GM12873 (cell line): ENCODE measurements around the gene PLIN1.

ENCODE experiments used
- TF ChIP-seq, protein P1 (sequence below): IDR thresholded peaks from 2 replicates; pipeline ENCODE4 v1.5.1; 2012; ENCODE audit warnings: low read depth, mild to moderate bottlenecking, moderate library complexity, low read length, control low read depth; ENCODE audit not compliant: insufficient read depth; ENCODE audit errors: missing control alignments

The PLIN1 gene

DNA sequence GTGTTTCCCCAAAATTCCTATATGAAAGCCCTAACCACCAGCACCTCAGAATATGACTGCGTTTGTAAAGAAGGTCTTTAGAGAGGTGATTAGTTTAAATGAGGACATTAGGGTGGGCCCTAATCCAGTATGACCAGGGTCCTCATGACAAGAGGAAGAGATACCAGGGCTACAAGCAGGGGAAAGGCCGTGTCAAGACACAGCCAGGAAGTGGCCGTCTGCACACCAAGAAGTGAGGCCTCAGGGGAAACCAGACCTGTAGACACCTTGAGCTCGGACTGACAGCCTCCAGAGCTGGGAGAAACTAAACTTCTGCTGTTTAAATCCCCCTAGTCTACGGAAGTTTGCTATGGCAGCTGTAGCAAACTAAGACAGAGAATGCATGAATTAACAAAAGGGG, 38.1 kb downstream of the PLIN1 start:
- TF ChIP-seq, protein P1, sequence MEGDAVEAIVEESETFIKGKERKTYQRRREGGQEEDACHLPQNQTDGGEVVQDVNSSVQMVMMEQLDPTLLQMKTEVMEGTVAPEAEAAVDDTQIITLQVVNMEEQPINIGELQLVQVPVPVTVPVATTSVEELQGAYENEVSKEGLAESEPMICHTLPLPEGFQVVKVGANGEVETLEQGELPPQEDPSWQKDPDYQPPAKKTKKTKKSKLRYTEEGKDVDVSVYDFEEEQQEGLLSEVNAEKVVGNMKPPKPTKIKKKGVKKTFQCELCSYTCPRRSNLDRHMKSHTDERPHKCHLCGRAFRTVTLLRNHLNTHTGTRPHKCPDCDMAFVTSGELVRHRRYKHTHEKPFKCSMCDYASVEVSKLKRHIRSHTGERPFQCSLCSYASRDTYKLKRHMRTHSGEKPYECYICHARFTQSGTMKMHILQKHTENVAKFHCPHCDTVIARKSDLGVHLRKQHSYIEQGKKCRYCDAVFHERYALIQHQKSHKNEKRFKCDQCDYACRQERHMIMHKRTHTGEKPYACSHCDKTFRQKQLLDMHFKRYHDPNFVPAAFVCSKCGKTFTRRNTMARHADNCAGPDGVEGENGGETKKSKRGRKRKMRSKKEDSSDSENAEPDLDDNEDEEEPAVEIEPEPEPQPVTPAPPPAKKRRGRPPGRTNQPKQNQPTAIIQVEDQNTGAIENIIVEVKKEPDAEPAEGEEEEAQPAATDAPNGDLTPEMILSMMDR: no peak

DNA sequence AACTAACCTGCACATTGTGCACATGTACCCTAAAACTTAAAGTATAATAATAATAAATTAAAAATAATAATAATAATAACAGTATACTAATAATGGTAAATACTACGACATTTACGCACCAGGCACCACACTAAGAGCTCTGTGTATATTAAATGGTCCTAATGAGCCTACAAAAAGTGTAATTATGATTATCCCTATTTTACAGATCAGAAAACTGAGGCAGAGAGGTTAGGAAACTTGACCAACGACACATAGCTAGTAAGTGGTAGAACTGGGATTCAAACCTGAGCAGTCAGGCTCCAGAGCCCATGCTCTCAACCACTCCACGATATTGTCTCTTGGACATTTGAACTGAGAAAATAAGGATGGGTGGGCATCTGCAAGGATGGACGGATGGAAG, 38.9 kb downstream of the PLIN1 start:
- TF ChIP-seq, protein P1: no peak

DNA sequence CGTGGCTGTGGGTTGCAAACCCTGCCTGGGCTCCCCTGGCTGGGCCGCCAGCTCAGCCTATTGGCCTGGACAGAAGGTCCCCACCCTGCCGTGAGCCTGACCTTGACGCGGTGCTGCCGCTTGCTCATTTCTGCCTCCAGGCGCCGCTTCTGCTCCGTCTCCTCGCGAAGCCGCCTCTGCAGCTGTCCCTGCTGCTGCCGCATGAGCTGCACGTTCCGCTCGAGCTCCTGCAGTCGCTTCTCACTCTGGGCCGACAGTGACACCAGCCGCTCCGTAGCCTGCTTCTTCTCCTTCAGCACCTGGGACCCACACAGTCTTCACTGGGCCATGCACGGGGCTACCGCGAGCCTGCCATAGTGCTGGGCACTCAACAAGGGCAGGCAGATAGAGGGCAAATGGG, 45.6 kb downstream of the PLIN1 start:
- TF ChIP-seq, protein P1: no peak

DNA sequence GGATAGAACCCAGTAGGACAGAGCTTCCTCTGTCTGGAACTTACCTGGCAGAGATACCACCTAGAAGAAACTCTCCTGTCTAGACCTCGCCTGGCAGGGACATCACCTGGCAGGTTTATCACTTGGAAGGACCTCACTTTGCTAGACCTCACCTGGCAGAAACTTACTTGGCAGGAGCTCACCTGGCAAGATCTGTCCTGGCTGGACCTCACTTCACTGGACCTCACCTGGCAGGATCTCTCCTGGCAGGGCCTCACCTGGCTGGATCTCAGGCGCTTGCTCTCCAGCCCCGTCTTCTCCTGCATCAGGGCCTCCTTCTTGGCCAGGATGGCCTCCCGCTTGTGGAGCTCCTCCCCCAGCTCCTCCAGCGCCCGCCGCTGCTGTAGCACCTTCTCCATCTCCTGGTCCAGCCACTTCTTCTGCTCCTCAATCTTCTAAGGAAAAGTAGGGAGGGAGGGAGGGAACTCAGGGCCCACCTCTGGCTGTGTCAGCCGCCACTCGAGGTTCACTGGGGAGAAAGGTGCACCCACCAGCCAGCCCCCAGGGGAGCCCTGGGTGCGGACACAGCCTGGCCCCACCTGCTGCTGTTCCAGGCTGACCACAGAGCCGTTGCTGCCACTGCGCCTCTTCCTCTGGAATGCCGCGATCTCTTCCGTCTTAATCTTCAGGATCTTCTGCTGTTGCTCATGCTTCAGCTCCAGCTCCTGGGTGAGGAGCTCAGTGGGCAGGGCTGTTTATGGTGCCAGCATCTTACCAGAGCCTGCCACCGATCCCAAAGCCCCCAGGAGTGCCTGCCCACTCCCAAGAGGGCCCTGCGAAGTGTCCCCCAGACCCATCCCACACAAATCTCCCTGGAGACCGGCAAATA, 46.4 kb downstream of the PLIN1 start:
- TF ChIP-seq, protein P1: no peak

DNA sequence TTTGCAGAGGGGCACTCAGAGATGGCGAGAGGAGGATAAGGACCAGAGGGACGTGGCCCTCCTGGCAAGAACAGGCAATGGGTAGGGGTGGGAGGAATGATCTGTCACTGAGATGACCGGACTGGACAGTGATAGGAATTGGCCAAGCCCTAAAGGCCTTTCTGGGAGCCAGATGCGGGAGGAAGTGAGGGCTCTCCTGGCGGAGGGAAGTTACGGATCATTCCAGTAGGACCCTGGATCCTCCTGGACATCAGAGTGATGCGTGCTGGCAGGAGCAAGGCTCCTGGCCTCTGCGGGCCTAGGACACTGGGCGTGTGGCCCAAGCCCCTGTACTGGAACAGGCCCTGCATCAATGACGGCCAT, 47.3 kb downstream of the PLIN1 start:
- TF ChIP-seq, protein P1: no peak

DNA sequence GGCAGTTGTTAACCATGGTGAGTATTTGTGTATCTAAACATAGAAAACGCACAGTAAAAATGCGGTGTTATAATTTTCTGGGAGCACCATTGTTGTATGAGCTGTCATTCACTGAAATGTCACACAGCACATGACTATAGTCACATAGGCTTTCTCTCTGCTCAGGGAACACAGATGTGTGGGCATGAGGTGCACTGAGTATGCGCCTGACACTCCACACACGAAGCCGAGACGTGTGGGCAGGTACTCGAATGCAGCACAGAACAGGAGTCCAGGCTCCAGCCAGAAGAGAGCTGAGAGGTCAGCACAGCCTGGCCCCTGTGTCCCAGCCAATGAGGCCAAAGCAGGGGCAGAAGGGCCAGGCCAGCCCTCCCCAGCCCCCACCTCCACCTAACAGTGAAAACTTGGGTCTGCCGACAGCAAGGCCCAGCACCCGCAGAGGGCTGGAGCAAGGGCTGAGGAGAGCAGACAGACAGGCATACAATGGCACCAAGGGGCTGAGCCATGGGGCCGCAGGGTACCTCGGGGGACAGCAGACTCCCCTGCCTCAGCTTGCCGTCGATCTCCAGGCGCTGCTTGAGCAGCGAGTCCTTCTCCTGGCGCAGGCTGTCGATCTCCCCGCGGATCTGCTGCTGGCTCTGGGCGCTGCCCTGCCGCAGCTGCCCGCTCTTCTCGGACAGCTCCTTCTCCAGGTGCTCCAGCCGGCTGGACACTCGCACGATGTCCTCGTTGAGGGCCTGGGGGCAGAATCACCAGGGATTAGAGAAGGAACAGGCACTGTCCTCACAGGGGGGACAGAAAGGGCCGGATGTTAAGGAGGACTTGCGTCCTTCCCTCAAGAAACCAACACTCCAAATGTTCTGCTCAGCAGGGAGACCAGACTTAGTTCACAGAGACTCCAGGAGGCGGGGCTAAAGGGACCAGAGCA, 47.9 kb downstream of the PLIN1 start:
- TF ChIP-seq, protein P1: no peak

DNA sequence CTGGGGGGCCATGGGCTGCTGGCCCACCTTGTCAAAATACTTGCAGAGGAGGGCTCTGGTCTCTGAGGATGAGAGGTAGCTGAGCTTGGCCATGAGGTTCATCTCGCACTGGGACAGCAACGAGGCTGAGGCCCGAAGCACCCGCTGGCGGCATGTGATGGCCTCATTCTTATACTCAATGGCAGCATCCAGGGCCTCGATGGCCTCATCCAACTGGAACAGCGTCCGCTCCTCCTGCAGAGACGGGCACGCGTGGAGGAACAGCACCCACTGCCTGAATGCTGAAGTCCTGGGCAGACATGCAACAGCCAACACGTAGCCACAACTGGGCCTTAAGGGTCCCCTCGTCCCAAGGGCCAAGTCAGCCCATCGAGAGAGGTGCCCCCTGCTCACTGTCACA, 48.9 kb downstream of the PLIN1 start:
- TF ChIP-seq, protein P1: no peak
